Activated T-cell treated with anti-CD3 and anti-CD28 coated beads, Interleukin-2, amount 50 U/mL, for 4 hours (primary cell): Measurements from ENCODE around the gene USP48. TPM values are rescaled to one million over a fixed set of nuclear protein-coding genes. Genes with fewer than 3 reads are reported as not detected.

Source experiments
- ATAC-seq, 2 donors: fragments of 200-7000 bp; cut with Tn5 transposase; one replicate each; pipeline ENCODE4 v1.10.0; 2021
- DNase-seq: peaks from one replicate; pipeline ENCODE4 v3.0.0-alpha.2; 2020
- H3K27me3 Mint-ChIP-seq: one replicate; pipeline ENCODE4 v1.8.0; 2021; ENCODE audit warnings: low read depth, mixed read lengths
- H3K36me3 Mint-ChIP-seq: one replicate; pipeline ENCODE4 v1.8.0; 2022; ENCODE audit warnings: mixed read lengths; ENCODE audit not compliant: insufficient read depth
- H3K4me1 Mint-ChIP-seq: one replicate; pipeline ENCODE4 v1.8.0; 2021; ENCODE audit warnings: low read depth, mixed read lengths
- H3K4me3 Mint-ChIP-seq: one replicate; pipeline ENCODE4 v1.8.0; 2021; ENCODE audit warnings: mild to moderate bottlenecking, moderate library complexity, mixed read lengths
- H3K9me3 Mint-ChIP-seq: one replicate; pipeline ENCODE4 v1.8.0; 2021; ENCODE audit warnings: mixed read lengths
- total RNA-seq, 3 donors: library from RNA; stranded (reverse); gene quantifications; one replicate each; pipeline ENCODE4 v1.2.1, GENCODE V29; 2021

The USP48 gene
- total RNA-seq, 3 donors from 2014 or later: 49.0 to 52.2 (median 50.6) TPM

DNA sequence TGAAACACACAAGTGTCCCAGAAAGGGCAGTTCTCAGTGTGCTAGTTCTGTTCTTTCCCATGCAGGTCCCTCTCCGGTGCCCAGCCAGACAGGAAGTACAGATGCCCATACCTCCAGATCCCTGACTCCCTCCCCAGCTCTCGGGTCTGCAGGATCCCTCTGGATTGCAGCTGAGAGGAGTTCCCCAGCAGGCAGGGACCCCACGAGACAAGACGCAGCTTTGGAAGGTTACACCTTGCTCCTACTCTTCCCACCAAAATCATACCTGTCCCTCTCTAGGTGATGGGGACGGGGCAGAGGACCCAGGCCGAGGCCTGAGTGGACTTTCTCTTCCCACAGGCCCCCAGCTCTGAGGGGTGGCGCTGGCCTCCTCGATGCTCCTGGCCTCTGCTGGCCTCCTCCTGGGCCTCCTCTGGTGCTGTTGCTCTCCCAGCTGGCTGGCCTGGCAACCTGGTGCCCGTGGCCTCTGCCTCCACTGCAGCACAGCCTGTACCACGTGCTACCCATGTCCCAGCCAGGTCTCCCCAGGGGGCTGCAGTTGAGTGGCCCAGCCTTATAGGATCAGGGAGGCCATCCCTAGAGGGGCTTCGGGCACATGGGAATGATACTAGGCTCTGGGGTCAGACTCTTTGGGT lies 38.6 kb upstream of the USP48 start:
- H3K4me1 Mint-ChIP-seq: peaks cover 2% of the 10 kb centered on the region
- ATAC-seq: no peak
- no peaks in the 10 kb centered on the region for H3K9me3 Mint-ChIP-seq
- H3K4me3 Mint-ChIP-seq: no peak overlapping the region
- no peaks in the 10 kb centered on the region for H3K36me3 Mint-ChIP-seq
- no peaks in the 10 kb centered on the region for H3K27me3 Mint-ChIP-seq
- no peak for DNase-seq

DNA sequence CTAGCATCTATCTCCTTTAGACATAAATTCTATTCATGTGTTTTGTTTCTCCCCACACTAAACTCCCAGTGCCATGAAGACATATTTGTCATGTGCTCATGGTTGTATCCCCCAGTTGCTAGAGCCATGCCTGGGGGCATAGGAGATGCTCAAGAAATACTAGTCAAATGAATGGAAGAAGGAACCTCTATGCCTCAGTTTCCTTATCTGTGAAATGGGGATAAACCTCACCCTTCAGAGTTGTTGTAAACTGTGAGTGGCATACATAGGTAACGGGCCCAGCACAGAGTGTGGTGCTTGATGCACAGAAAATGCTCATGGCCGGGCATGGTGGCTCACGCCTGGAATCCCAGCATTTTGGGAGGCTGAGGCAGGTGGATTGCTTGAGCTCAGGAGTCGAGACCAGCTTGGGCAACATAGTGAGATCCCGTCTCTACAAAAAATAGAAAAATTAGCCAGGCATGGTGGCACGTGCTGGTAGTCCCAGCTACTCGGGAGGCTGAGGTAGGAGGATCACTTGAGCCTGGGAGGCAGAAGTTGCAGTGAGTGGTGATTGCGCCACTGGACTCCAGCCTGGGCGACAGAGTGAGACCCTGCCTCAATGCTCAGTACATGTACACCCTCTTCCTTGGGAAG lies 37.8 kb upstream of the USP48 start:
- DNase-seq (no peak), ATAC-seq (no peak)
- H3K27me3 Mint-ChIP-seq: no peaks in the 10 kb centered on the region
- H3K9me3 Mint-ChIP-seq: no peaks in the 10 kb centered on the region
- peaks cover 2% of the 10 kb centered on the region for H3K4me1 Mint-ChIP-seq
- no peaks in the 10 kb centered on the region for H3K36me3 Mint-ChIP-seq
- no peak overlapping the region for H3K4me3 Mint-ChIP-seq

DNA sequence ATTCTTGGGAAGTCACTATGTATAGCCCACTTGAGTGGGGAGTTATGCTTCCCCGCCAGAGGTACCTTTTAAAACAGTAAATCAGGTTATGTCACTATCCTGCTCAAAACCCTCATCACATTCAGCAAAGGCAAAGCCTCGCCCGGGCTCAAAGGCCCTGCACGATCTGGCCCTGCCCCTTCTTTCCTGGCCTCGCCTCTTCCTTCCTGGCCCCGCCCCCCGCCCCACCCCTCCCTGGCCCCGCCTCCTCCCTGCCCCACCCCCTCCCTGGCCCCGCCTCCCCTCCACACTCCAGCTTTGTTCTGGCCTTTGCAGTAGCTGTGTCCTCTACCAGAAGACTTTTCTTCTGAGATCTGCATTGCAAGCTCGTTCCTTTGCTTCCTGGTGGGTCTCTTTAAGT lies 35.7 kb upstream of the USP48 start:
- Mint-ChIP-seq H3K4me3 (no peak overlapping the region), H3K9me3 (no peaks in the 10 kb centered on the region), H3K4me1 (peaks cover 9% of the 10 kb centered on the region), H3K27me3 (peaks cover 7% of the 10 kb centered on the region), H3K36me3 (no peaks in the 10 kb centered on the region)
- ATAC-seq (peak; percentile 62 to 68), DNase-seq (no peak)

- no peak overlapping the region for H3K4me3 Mint-ChIP-seq
- H3K27me3 Mint-ChIP-seq: peaks cover 21% of the 10 kb centered on the region
- no peaks in the 10 kb centered on the region for H3K9me3 Mint-ChIP-seq
- no peak for DNase-seq
- H3K36me3 Mint-ChIP-seq: no peaks in the 10 kb centered on the region
- no peak for ATAC-seq
- H3K4me1 Mint-ChIP-seq: peaks cover 9% of the 10 kb centered on the region
Observed at GRCh38 chr1:21816602-21817302, 33.8 kb upstream of the USP48 start.

GRCh38 chr1:21815724-21816321 lies 32.9 kb upstream of the USP48 start:
- peaks cover 26% of the 10 kb centered on the region for H3K27me3 Mint-ChIP-seq
- H3K36me3 Mint-ChIP-seq: no peaks in the 10 kb centered on the region
- H3K4me3 Mint-ChIP-seq: no peak overlapping the region
- peaks cover 9% of the 10 kb centered on the region for H3K4me1 Mint-ChIP-seq
- no peak for DNase-seq
- H3K9me3 Mint-ChIP-seq: no peaks in the 10 kb centered on the region
- ATAC-seq: no peak

DNA sequence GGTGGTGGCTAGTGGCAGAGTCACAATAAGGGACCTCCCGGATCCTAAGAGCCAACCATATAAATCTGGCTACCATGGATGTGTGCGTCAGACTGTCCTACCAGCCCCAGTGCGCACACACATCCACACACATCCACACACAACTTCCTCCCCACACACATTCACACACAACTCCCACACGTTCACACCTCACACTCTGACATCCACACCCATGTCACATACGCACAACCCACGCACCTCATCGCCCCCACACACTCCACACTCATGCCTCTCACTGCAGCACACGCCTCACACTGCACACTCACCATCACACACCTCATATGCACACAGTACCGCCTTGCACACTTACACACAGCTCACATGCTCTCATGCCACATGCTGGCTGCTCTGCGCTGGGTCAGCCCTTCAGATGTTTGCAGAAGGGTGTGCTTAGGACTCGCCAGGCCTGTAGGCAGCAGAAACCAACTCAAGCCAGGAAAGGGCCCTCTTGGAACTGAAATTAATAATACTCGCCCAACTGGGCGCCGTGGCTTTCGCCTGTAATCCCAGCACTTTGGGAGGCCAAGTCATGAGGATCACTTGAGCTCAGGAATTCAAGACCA lies 32.1 kb upstream of the USP48 start:
- no peaks in the 10 kb centered on the region for H3K9me3 Mint-ChIP-seq
- peaks cover 9% of the 10 kb centered on the region for H3K4me1 Mint-ChIP-seq
- peaks cover 27% of the 10 kb centered on the region for H3K27me3 Mint-ChIP-seq
- peak overlapping the region; percentile 50 for H3K4me3 Mint-ChIP-seq
- ATAC-seq: no peak
- no peak for DNase-seq
- no peaks in the 10 kb centered on the region for H3K36me3 Mint-ChIP-seq

DNA sequence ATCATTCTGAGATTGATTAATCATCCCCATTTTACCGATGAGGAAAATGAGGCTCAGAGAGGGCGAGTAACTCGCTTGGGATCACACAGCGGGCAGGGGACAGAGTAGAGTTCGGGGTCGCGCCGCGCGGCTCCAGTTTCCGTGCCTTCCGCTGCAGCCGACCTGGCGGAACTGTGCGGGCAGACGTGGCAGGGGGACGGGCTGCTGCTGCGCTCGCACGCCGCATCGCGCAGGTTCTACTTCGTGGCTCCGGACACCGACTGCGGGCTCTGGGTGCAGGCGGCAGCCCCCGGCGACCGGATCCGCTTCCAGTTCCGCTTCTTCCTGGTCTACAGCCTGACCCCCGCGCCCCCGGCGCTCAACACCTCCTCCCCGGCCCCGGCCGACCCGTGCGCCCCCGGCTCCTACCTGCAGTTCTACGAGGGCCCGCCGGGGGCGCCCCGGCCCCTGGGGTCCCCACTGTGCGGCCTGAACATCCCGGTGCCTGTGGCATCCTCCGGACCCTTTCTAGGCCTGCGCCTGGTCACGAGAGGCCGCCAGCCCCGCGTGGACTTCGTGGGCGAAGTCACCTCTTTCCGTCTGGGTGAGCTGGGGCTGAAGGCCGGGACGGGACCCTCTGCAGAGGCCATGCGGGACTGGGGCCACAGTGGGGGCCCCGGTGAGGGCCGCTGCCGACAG lies 31.4 kb upstream of the USP48 start:
- DNase-seq (no peak), ATAC-seq (peak; percentile 77 to 81)
- Mint-ChIP-seq H3K27me3 (peaks cover 27% of the 10 kb centered on the region), H3K36me3 (no peaks in the 10 kb centered on the region), H3K4me3 (peak overlapping the region; percentile 50), H3K4me1 (peaks cover 9% of the 10 kb centered on the region), H3K9me3 (no peaks in the 10 kb centered on the region)

GRCh38 chr1:21813542-21813941 lies 30.6 kb upstream of the USP48 start:
- H3K27me3 Mint-ChIP-seq: peaks cover 27% of the 10 kb centered on the region
- DNase-seq: no peak
- no peak overlapping the region for H3K4me3 Mint-ChIP-seq
- no peaks in the 10 kb centered on the region for H3K36me3 Mint-ChIP-seq
- no peak for ATAC-seq
- no peaks in the 10 kb centered on the region for H3K9me3 Mint-ChIP-seq
- peaks cover 9% of the 10 kb centered on the region for H3K4me1 Mint-ChIP-seq

DNA sequence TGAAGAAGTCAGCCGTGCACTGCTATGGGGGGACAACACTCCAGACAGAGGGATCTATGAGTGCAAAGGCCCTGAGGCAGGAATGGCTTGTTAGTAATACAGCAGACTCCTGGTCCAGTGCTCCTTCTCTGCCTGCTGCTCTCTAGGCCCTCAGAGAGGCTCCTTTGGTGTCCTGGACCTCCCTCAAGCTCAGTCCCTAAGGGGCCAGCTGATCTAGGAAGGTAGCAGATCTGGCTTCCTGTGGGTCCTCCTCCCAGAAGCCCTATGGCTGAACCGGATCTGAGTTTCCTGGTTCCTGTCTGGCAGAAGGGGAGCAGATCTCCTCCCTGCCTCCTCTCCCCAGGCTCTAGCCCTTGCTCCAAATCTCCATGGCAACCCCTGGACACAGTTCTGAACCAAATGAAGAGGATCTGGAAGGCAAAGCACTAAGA lies 28.9 kb upstream of the USP48 start, which contains the start of gene LDLRAD2:
Gene LDLRAD2, plus strand, starts transcription at position 391 of the 431 bp plus-strand sequence. CDS start 187 bp downstream, outside the sequence.
- ATAC-seq: no peak
- Mint-ChIP-seq H3K4me1 (peaks cover 8% of the 10 kb centered on the region), H3K9me3 (no peaks in the 10 kb centered on the region)

DNA sequence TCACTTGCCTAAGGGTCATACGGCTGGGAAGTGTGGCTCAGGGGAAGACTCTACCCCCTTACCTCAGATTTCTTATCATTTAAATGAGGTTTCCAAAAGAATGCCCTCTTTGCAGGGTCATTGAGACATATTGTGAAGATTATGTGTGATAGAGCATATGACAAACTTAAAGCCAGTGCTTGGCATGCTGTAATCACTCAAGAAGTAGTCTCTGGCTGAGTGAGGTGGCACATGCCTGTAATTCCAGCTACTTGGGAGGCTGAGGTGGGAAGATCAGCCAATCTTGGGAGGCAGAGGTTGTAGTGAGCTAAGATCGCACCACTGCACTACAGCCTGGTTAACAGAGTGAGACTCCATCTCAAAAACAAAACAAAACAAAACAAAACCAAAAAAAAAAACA lies 21.6 kb upstream of the USP48 start:
- ATAC-seq: no peak
- H3K9me3 Mint-ChIP-seq: no peaks in the 10 kb centered on the region

More for the DNA sequence above, 28.9 kb upstream of the USP48 start, which contains the start of gene LDLRAD2:
- no peaks in the 10 kb centered on the region for H3K36me3 Mint-ChIP-seq
- peaks cover 27% of the 10 kb centered on the region for H3K27me3 Mint-ChIP-seq
- no peak within 1 kb of the TSS for H3K4me3 Mint-ChIP-seq
- no peak for DNase-seq

DNA sequence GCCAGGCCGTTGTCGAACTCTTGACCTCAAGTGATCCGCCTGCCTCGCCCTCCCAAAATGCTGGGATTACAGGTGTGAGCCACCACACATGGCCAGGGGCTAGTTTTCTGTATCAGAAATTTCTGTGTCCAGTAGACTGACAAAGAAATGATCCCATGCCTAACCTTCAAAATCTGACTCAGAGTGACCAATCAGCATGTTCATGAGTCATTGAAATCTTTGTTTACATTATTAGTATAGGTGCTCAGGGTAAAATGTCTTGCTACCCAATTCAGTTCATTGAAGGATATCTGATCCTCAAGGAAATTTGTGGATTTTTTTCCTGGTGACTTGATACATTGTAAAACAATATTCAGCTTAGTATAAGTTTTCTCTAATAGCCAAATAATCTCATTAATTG lies 18.2 kb upstream of the USP48 start:
- H3K27me3 Mint-ChIP-seq: no peaks in the 10 kb centered on the region
- H3K9me3 Mint-ChIP-seq: no peaks in the 10 kb centered on the region
- DNase-seq (no peak), ATAC-seq (no peak)
- no peak overlapping the region for H3K4me3 Mint-ChIP-seq
- H3K36me3 Mint-ChIP-seq: no peaks in the 10 kb centered on the region
- no peaks in the 10 kb centered on the region for H3K4me1 Mint-ChIP-seq

More for the DNA sequence above, 21.6 kb upstream of the USP48 start:
- no peak for DNase-seq
- no peaks in the 10 kb centered on the region for H3K27me3 Mint-ChIP-seq
- H3K36me3 Mint-ChIP-seq: no peaks in the 10 kb centered on the region
- no peak overlapping the region for H3K4me3 Mint-ChIP-seq
- H3K4me1 Mint-ChIP-seq: no peaks in the 10 kb centered on the region

GRCh38 chr1:21799730-21800129 lies 16.8 kb upstream of the USP48 start:
- H3K27me3 Mint-ChIP-seq: no peaks in the 10 kb centered on the region
- H3K36me3 Mint-ChIP-seq: no peaks in the 10 kb centered on the region
- ATAC-seq: no peak
- H3K9me3 Mint-ChIP-seq: peaks cover 3% of the 10 kb centered on the region
- H3K4me1 Mint-ChIP-seq: no peaks in the 10 kb centered on the region
- DNase-seq: no peak
- no peak overlapping the region for H3K4me3 Mint-ChIP-seq

GRCh38 chr1:21795075-21795474 lies 12.1 kb upstream of the USP48 start:
- Mint-ChIP-seq H3K4me3 (no peak overlapping the region), H3K27me3 (no peaks in the 10 kb centered on the region), H3K4me1 (no peaks in the 10 kb centered on the region), H3K9me3 (peaks cover 5% of the 10 kb centered on the region), H3K36me3 (no peaks in the 10 kb centered on the region)
- DNase-seq (no peak), ATAC-seq (no peak)

DNA sequence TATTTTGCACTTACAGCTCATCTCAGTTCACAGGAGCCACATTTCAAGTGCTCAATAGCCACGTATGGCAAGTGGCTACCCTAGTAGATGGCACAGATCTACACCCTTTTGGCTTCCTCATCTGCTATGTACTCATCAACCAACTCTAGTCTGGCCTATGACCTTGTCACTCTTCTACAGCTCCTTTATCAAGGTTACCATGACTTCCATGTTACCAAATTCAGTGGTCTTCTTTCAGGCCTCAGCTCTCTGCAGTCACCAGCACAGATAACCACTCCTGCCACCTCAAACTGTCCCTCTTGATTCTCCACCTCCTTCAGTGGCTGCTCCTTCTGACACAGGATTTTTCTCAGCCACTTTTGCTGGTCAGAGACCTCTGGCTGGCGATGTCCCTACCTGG lies 11.7 kb upstream of the USP48 start:
- ATAC-seq (no peak), DNase-seq (no peak)
- no peaks in the 10 kb centered on the region for H3K4me1 Mint-ChIP-seq
- no peaks in the 10 kb centered on the region for H3K27me3 Mint-ChIP-seq
- H3K9me3 Mint-ChIP-seq: peaks cover 5% of the 10 kb centered on the region
- no peaks in the 10 kb centered on the region for H3K36me3 Mint-ChIP-seq
- H3K4me3 Mint-ChIP-seq: no peak overlapping the region
